HK-2 (cell line): ENCODE results near the gene ASCC3.
"Not testable (repeated sequence)": the region's sequence is repeated elsewhere in the genome, so short reads cannot be mapped to it uniquely, and the experiment has no call there.

Experiments used
- DNase-seq: peaks from one replicate; pipeline ENCODE4 v3.0.0-alpha.2; 2018; ENCODE audit not compliant: unreplicated experiment

ASCC3 gene

GRCh38 chr6:100889351-100889750 is 8.2 kb upstream of the ASCC3 start:
- DNase-seq, result no peak

GRCh38 chr6:100886076-100886475 is 4.9 kb upstream of the ASCC3 start:
- no peak for DNase-seq

- no peak for DNase-seq
Measured at GRCh38 chr6:100883347-100883746, 2.2 kb upstream of the ASCC3 start.

- no peak for DNase-seq
Measured at GRCh38 chr6:100881707-100882040, 545 bp upstream of the ASCC3 start.

- DNase-seq, result no peak
Measured at GRCh38 chr6:100880149-100880852, 828 bp downstream of the ASCC3 start.

GRCh38 chr6:100879317-100879716 is 1.8 kb downstream of the ASCC3 start:
- DNase-seq, result no peak

GRCh38 chr6:100877851-100878250 is 3.3 kb downstream of the ASCC3 start:
- DNase-seq, result no peak

- no peak for DNase-seq
Measured at GRCh38 chr6:100876251-100876650, 4.9 kb downstream of the ASCC3 start.

GRCh38 chr6:100865525-100865924 is 15.6 kb downstream of the ASCC3 start:
- no peak for DNase-seq

- DNase-seq, result no peak
Measured at GRCh38 chr6:100862063-100862462, 19.1 kb downstream of the ASCC3 start.

- no peak for DNase-seq
Measured at GRCh38 chr6:100856146-100856545, 25.0 kb downstream of the ASCC3 start.

- no peak for DNase-seq
Measured at GRCh38 chr6:100851819-100852218, 29.3 kb downstream of the ASCC3 start.

- DNase-seq, result no peak
Measured at GRCh38 chr6:100850174-100850573, 31.0 kb downstream of the ASCC3 start.

- no peak for DNase-seq
Measured at GRCh38 chr6:100846276-100846675, 34.9 kb downstream of the ASCC3 start.

GRCh38 chr6:100845676-100846075 is 35.5 kb downstream of the ASCC3 start:
- DNase-seq, result no peak

GRCh38 chr6:100839419-100839818 is 41.7 kb downstream of the ASCC3 start:
- DNase-seq, result no peak

GRCh38 chr6:100838011-100838410 is 43.1 kb downstream of the ASCC3 start:
- no peak for DNase-seq

- DNase-seq, result no peak
Measured at GRCh38 chr6:100833972-100834574, 47.1 kb downstream of the ASCC3 start.

- DNase-seq, result not testable (repeated sequence)
Measured at GRCh38 chr6:100829077-100829595, 52.0 kb downstream of the ASCC3 start.

GRCh38 chr6:100823041-100823440 is 58.1 kb downstream of the ASCC3 start:
- no peak for DNase-seq

GRCh38 chr6:100818066-100818465 is 63.1 kb downstream of the ASCC3 start:
- no peak for DNase-seq

GRCh38 chr6:100810015-100810414 is 71.1 kb downstream of the ASCC3 start:
- no peak for DNase-seq

GRCh38 chr6:100809346-100809745 is 71.8 kb downstream of the ASCC3 start:
- no peak for DNase-seq
